GM21717 (cell line): ENCODE results near the gene LRRC4C.

Source experiments
- ATAC-seq: cut with Tn5 transposase; IDR thresholded peaks from one replicate; pipeline ENCODE4 v1.9.1; 2021; ENCODE audit warnings: mild to moderate bottlenecking, moderate library complexity; ENCODE audit not compliant: unreplicated experiment

The LRRC4C gene

GRCh38 chr11:41459465-41460401, at the start of gene LRRC4C:
Gene LRRC4C (minus strand): TSS chr11:41459652.
- ATAC-seq: no peak

GRCh38 chr11:41508121-41508520, 48.7 kb upstream of the LRRC4C start:
- no peak for ATAC-seq

GRCh38 chr11:41499429-41499828, 40.0 kb upstream of the LRRC4C start:
- ATAC-seq: no peak

GRCh38 chr11:41498726-41499125, 39.3 kb upstream of the LRRC4C start:
- no peak for ATAC-seq

GRCh38 chr11:41497974-41498373, 38.5 kb upstream of the LRRC4C start:
- ATAC-seq: no peak

GRCh38 chr11:41494716-41495115, 35.3 kb upstream of the LRRC4C start:
- ATAC-seq: no peak

- no peak for ATAC-seq
Measured at GRCh38 chr11:41486424-41486823, 27.0 kb upstream of the LRRC4C start.

GRCh38 chr11:41483956-41484355, 24.5 kb upstream of the LRRC4C start:
- ATAC-seq: no peak

GRCh38 chr11:41479179-41479578, 19.7 kb upstream of the LRRC4C start:
- no peak for ATAC-seq

- ATAC-seq: peak; percentile 50
Measured at GRCh38 chr11:41461057-41461681, 1.7 kb upstream of the LRRC4C start.

- no peak for ATAC-seq
Measured at GRCh38 chr11:41458641-41459040, 811 bp downstream of the LRRC4C start.

GRCh38 chr11:41458154-41458553, 1.3 kb downstream of the LRRC4C start:
- ATAC-seq: no peak

GRCh38 chr11:41457216-41458014, 2.0 kb downstream of the LRRC4C start:
- no peak for ATAC-seq

- ATAC-seq: no peak
Measured at GRCh38 chr11:41456269-41456668, 3.2 kb downstream of the LRRC4C start.

GRCh38 chr11:41451011-41451410, 8.4 kb downstream of the LRRC4C start:
- no peak for ATAC-seq

- no peak for ATAC-seq
Measured at GRCh38 chr11:41449483-41450050, 9.9 kb downstream of the LRRC4C start.

- ATAC-seq: no peak
Measured at GRCh38 chr11:41446566-41446965, 12.9 kb downstream of the LRRC4C start.

GRCh38 chr11:41446107-41446506, 13.3 kb downstream of the LRRC4C start:
- no peak for ATAC-seq

- no peak for ATAC-seq
Measured at GRCh38 chr11:41437006-41437490, 22.4 kb downstream of the LRRC4C start.

GRCh38 chr11:41435531-41435930, 23.9 kb downstream of the LRRC4C start:
- no peak for ATAC-seq

- no peak for ATAC-seq
Measured at GRCh38 chr11:41431784-41432183, 27.7 kb downstream of the LRRC4C start.
